Endothelial cell of umbilical vein (primary cell): ENCODE measurements around the gene PRDM16. TPM values are rescaled to one million over a fixed set of nuclear protein-coding genes. Genes with fewer than 3 reads are reported as not detected.

ENCODE experiments used
- BruUV-seq: library from RNA; stranded (reverse); fragments of 400-500 nt; replicated peaks from 2 replicates; lab custom pipeline; 2021; lab: Mats Ljungman, UMichigan
- CTCF ChIA-PET: fragments of 300-600, 350-600 bp; sonication (Branson Sonifier 250); formaldehyde crosslinking; loops from one replicate; lab custom pipeline; 2021; ENCODE audit warnings: antibody characterized with exemption, inconsistent platforms; lab: Charles Lee
- POLR2A ChIA-PET: fragments of 300-600, 350-600 bp; sonication (Branson Sonifier 250); formaldehyde crosslinking; loops from one replicate; lab custom pipeline; 2021; ENCODE audit warnings: antibody characterized with exemption, inconsistent platforms; lab: Charles Lee
- DNase-seq: peaks from one replicate; pipeline ENCODE4 v3.0.0-alpha.2; 2011; ENCODE audit warnings: low read depth, low spot score
- FAIRE-seq: peaks from 2 replicates; lab custom pipeline; 2011; peaks lifted over from hg19 to GRCh38; lab: Jason Lieb, UNC
- H2AFZ ChIP-seq: 2 replicates; pipeline ENCODE4 v1.6.0; 2012; ENCODE audit warnings: low read depth, low read length, control low read depth, inconsistent platforms
- H3K27ac ChIP-seq: 2 replicates; pipeline ENCODE4 v1.5.1; 2011; ENCODE audit warnings: low read depth, mild to moderate bottlenecking, control low read depth, low read length, moderate library complexity; ENCODE audit not compliant: insufficient read depth
- H3K27me3 ChIP-seq, 2 experiments: 2 replicates each; pipeline versions ENCODE4 v1.6.0 to v1.6.1; 2011; ENCODE audit warnings: low read length in 2 of 2, mixed read lengths in 1 of 2; ENCODE audit not compliant: control insufficient read depth in 2 of 2, insufficient read depth in 2 of 2
- H3K36me3 ChIP-seq, 2 experiments: 2 replicates in 1 of 2; 3 replicates in 1 of 2; pipeline ENCODE4 v1.5.1; 2011; ENCODE audit warnings: low read length in 2 of 2, mild to moderate bottlenecking in 1 of 2, moderate library complexity in 1 of 2; ENCODE audit not compliant: control insufficient read depth in 2 of 2, insufficient read depth in 2 of 2; ENCODE audit errors: extremely low read depth in 1 of 2
- H3K4me1 ChIP-seq: 3 replicates; pipeline ENCODE4 v1.5.1; 2011; ENCODE audit warnings: mild to moderate bottlenecking, low read length; ENCODE audit not compliant: control insufficient read depth, insufficient read depth; ENCODE audit errors: extremely low read depth
- H3K4me2 ChIP-seq: 2 replicates; pipeline ENCODE4 v1.6.1; 2011; ENCODE audit warnings: low read length, control low read depth, mixed read lengths; ENCODE audit not compliant: insufficient read depth
- H3K4me3 ChIP-seq, 3 experiments: fragments of 200-600 bp in 1 of 3; sonication (generic), shearing (Covaris generic) in 1 of 3; replicated peaks in 1 of 3; 2 replicates each; pipeline ENCODE4 v1.5.1; 2011 to 2016; ENCODE audit warnings: control low read depth in 3 of 3, low read length in 3 of 3, mild to moderate bottlenecking in 2 of 3, inconsistent platforms in 1 of 3, low read depth in 1 of 3, moderate library complexity in 1 of 3; ENCODE audit not compliant: insufficient read depth in 1 of 3
- H3K79me2 ChIP-seq: 2 replicates; pipeline ENCODE4 v1.6.0; 2012; ENCODE audit warnings: low read length, inconsistent platforms; ENCODE audit not compliant: control insufficient read depth, insufficient read depth
- H3K9ac ChIP-seq: replicated peaks from 2 replicates; pipeline ENCODE3; 2011; ENCODE audit warnings: low read length, control low read depth; ENCODE audit not compliant: insufficient read depth; ENCODE audit errors: extremely low read depth
- H3K9me1 ChIP-seq: replicated peaks from 3 replicates; pipeline ENCODE4 v1.6.0; 2011; ENCODE audit warnings: mild to moderate bottlenecking, low read length; ENCODE audit not compliant: control insufficient read depth, insufficient read depth; ENCODE audit errors: extremely low read depth
- H3K9me3 ChIP-seq: replicated peaks from 2 replicates; pipeline ENCODE4 v1.5.1; 2012; ENCODE audit warnings: low read length, inconsistent platforms; ENCODE audit not compliant: control insufficient read depth, insufficient read depth
- H4K20me1 ChIP-seq: replicated peaks from 2 replicates; pipeline ENCODE3; 2011; ENCODE audit warnings: mild to moderate bottlenecking, low read length; ENCODE audit not compliant: control insufficient read depth, insufficient read depth; ENCODE audit errors: extremely low read depth
- CTCF ChIP-seq, 2 donors: IDR thresholded peaks; 1 replicate in 1 of 2; 2 replicates in 1 of 2; pipeline ENCODE4 v1.5.1; 2011; ENCODE audit warnings: low read length in 2 of 2, mild to moderate bottlenecking in 2 of 2, moderate library complexity in 2 of 2, control low read depth in 1 of 2, inconsistent platforms in 1 of 2, low read depth in 1 of 2; ENCODE audit not compliant: insufficient read depth in 1 of 2; ENCODE audit errors: extremely low read depth in 1 of 2
- EZH2 ChIP-seq: IDR thresholded peaks from 2 replicates; pipeline ENCODE4 v1.6.1; 2012; ENCODE audit warnings: borderline replicate concordance, low read depth, mild to moderate bottlenecking, moderate library complexity, low read length, inconsistent platforms; ENCODE audit not compliant: severe bottlenecking
- FOS ChIP-seq: IDR thresholded peaks from 2 replicates; pipeline ENCODE4 v1.6.1; 2011; ENCODE audit warnings: mild to moderate bottlenecking, low read length, moderate library complexity, borderline replicate concordance; ENCODE audit not compliant: insufficient read depth
- GATA2 ChIP-seq: IDR thresholded peaks from 2 replicates; pipeline ENCODE4 v1.7.0; 2011; ENCODE audit warnings: low read depth, mild to moderate bottlenecking, moderate library complexity, mixed read lengths, low read length; ENCODE audit not compliant: insufficient read length, insufficient read depth
- JUN ChIP-seq: IDR thresholded peaks from 2 replicates; pipeline ENCODE4 v1.6.1; 2011; ENCODE audit warnings: borderline replicate concordance, low read depth; ENCODE audit not compliant: insufficient read length, insufficient read depth
- MYC ChIP-seq: IDR thresholded peaks from one replicate; pipeline ENCODE4 v1.6.1; 2011; ENCODE audit warnings: mild to moderate bottlenecking, low read depth, low read length
- POLR2A ChIP-seq: IDR thresholded peaks from 2 replicates; pipeline ENCODE4 v1.6.1; 2012; ENCODE audit warnings: low read depth, mild to moderate bottlenecking, control low read depth, low read length
- POLR2AphosphoS5 ChIP-seq: IDR thresholded peaks from 2 replicates; pipeline ENCODE4 v1.6.1; 2012; ENCODE audit warnings: low read depth, mild to moderate bottlenecking, control low read depth, low read length, moderate library complexity; ENCODE audit not compliant: insufficient read depth
- dilution Hi-C: fragments of 300-500 bp; cut with MboI; formaldehyde crosslinking; loops from one replicate; pipeline ENCODE4 v1.15.0; 2019; ENCODE audit warnings: low sequenced_read_pairs; ENCODE audit not compliant: extremely low pct_ligation_motif_present
- intact Hi-C: fragments of 100-400 bp; cut with micrococcal nuclease; formaldehyde crosslinking; loops from one replicate; pipeline ENCODE4 v1.10.0; 2022
- polyA plus RNA-seq, 4 experiments: library from polyadenylated mRNA; depleted of rRNA in 3 of 4; stranded (reverse) in 3 of 4; unstranded in 1 of 4; fragments of >200 nt; gene quantifications; 2 replicates each; pipeline versions ENCODE4 v1.2.1 to v1.2.3, GENCODE V29; 2011 to 2012; ENCODE audit warnings: missing spikeins in 1 of 4
- total RNA-seq: library from RNA; stranded (reverse); gene quantifications from 2 replicates; pipeline ENCODE4 v1.2.3, GENCODE V29; 2021
- TF ChIP-seq, protein P1 (sequence below): IDR thresholded peaks from 2 replicates; pipeline ENCODE4 v1.6.1; 2011; ENCODE audit not compliant: insufficient read depth, insufficient read length

The PRDM16 gene
- total and polyA plus RNA-seq, 2 donors (not counting 3 experiments of a cell fraction or from before 2014, with no cell fraction given): not detected

DNA sequence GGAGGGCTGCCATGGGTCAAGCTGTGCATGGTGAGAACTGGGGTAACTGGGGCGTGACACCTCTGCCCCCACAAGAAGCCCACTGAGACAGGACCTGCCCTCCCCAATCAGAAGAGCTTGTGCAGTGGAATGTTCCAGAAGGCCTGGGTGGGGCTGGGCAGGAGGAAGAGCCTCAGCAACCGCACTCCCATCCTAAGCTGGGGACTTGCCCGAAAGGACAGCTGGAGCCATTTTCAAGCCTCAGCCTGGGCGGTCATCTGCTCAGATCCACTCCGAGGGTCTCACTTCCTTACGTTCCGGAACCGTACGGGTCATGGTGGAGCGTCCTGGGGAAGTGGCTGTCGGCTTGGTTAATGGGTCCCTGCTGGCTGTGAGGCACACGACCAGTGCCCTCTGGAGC is 226.8 kb downstream of the PRDM16 start:
- Histone ChIP-seq H4K20me1 (no peaks in the 10 kb centered on the region), H2AFZ (no peak overlapping the region), H3K27ac (no peak overlapping the region), H3K4me3 (no peak overlapping the region), H3K36me3 (no peaks in the 10 kb centered on the region), H3K9ac (no peak overlapping the region), H3K9me3 (no peaks in the 10 kb centered on the region), H3K9me1 (no peaks in the 10 kb centered on the region), H3K27me3 (no peaks in the 10 kb centered on the region), H3K79me2 (no peaks in the 10 kb centered on the region), H3K4me1 (no peaks in the 10 kb centered on the region), H3K4me2 (no peak overlapping the region)
- TF ChIP-seq CTCF (IDR thresholded peaks at IDR 0.05; ENCODE audit: extremely low read depth in 1 of 2, insufficient read depth in 1 of 2, low read depth in 1 of 2, low read length in 2 of 2) (no peak), FOS (no peak), GATA2 (no peak), POLR2A (no peak), POLR2AphosphoS5 (no peak), JUN (no peak), EZH2 (no peak), MYC (no peak)
- TF ChIP-seq, protein P1, sequence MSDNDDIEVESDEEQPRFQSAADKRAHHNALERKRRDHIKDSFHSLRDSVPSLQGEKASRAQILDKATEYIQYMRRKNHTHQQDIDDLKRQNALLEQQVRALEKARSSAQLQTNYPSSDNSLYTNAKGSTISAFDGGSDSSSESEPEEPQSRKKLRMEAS: no peak
- dilution Hi-C loops: no loop called here
- FAIRE-seq: no peak
- CTCF ChIA-PET: no interaction called here
- intact Hi-C loops: no loop called here
- no TSS peak for BruUV-seq
- POLR2A ChIA-PET: no interaction called here
- no peak for DNase-seq
